ENCODE data around the gene IRF2BP1. TPM values are rescaled to one million over a fixed set of nuclear protein-coding genes. Genes with fewer than 3 reads are reported as not detected.
A peak's percentile ranks its signal among the peaks of the same experiment; 100 is the strongest.

IRF2BP1 gene
- total RNA-seq, 1 donor from 2014 or later, result 9.8 TPM

DNA sequence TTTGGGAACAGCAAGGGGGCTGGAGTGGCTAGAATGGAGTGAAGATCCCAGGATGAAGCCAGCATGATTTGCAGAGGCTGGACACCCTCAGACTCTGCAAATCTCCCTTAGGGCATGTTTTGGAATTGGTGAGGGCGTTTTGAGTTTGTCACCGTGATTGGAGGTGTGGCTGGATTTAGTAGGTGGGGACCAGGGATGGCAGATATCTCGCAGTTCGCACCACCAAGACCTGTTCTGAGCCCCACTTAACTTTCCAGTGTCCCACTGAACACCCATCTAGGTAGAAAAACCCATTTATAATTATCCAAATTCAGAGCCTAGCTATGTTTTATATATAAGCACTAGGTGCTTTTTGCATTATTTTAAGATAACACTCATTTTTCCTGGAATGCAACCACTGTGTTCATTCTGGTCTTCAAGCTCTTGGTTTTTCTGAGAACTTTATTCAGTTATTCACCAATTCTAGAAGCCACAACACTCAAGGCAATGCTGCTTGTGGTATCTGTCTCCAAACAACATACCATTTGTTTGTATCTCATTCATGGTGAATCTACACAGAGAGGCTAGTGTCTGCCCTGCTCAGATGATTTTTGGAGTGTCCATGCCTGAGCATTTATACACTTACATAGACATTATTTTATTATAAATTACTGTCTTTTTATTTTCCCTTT lies 31.6 kb upstream of the IRF2BP1 start:
- Mint-ChIP-seq H3K4me3 (no peak overlapping the region), H3K4me1 (peaks cover 14% of the 10 kb centered on the region), H3K9me3 (no peaks in the 10 kb centered on the region), H3K36me3 (no peaks in the 10 kb centered on the region), H3K27me3 (ENCODE audit: insufficient read depth, low read depth) (peaks cover 9% of the 10 kb centered on the region), H3K27ac (no peak overlapping the region)
- Histone ChIP-seq H4K20me1 (ENCODE audit: low read depth) (no peaks in the 10 kb centered on the region), H3K4me2 (no peak overlapping the region), H3K4me3 (no peak overlapping the region), H3K79me2 (ENCODE audit: low read depth) (no peaks in the 10 kb centered on the region), H3K27ac (no peak overlapping the region), H3K9ac (no peak overlapping the region), H2AFZ (replicated peaks) (no peak overlapping the region), H3K4me1 (no peaks in the 10 kb centered on the region), H3K27me3 (no peaks in the 10 kb centered on the region), H3K36me3 (no peaks in the 10 kb centered on the region), H3F3A (ENCODE audit: low read depth) (peaks cover 12% of the 10 kb centered on the region), H3K9me3 (ENCODE audit: low read depth) (no peaks in the 10 kb centered on the region)
- TF ChIP-seq EZH2phosphoT487 (IDR thresholded peaks at IDR 0.05), result no peak
- TF ChIP-seq, protein P1, sequence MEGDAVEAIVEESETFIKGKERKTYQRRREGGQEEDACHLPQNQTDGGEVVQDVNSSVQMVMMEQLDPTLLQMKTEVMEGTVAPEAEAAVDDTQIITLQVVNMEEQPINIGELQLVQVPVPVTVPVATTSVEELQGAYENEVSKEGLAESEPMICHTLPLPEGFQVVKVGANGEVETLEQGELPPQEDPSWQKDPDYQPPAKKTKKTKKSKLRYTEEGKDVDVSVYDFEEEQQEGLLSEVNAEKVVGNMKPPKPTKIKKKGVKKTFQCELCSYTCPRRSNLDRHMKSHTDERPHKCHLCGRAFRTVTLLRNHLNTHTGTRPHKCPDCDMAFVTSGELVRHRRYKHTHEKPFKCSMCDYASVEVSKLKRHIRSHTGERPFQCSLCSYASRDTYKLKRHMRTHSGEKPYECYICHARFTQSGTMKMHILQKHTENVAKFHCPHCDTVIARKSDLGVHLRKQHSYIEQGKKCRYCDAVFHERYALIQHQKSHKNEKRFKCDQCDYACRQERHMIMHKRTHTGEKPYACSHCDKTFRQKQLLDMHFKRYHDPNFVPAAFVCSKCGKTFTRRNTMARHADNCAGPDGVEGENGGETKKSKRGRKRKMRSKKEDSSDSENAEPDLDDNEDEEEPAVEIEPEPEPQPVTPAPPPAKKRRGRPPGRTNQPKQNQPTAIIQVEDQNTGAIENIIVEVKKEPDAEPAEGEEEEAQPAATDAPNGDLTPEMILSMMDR (IDR thresholded peaks at IDR 0.05), result no peak
- TF ChIP-seq EZH2 (IDR thresholded peaks at IDR 0.05), result no peak
- no peak for DNase-seq (ENCODE audit: low spot score)

DNA sequence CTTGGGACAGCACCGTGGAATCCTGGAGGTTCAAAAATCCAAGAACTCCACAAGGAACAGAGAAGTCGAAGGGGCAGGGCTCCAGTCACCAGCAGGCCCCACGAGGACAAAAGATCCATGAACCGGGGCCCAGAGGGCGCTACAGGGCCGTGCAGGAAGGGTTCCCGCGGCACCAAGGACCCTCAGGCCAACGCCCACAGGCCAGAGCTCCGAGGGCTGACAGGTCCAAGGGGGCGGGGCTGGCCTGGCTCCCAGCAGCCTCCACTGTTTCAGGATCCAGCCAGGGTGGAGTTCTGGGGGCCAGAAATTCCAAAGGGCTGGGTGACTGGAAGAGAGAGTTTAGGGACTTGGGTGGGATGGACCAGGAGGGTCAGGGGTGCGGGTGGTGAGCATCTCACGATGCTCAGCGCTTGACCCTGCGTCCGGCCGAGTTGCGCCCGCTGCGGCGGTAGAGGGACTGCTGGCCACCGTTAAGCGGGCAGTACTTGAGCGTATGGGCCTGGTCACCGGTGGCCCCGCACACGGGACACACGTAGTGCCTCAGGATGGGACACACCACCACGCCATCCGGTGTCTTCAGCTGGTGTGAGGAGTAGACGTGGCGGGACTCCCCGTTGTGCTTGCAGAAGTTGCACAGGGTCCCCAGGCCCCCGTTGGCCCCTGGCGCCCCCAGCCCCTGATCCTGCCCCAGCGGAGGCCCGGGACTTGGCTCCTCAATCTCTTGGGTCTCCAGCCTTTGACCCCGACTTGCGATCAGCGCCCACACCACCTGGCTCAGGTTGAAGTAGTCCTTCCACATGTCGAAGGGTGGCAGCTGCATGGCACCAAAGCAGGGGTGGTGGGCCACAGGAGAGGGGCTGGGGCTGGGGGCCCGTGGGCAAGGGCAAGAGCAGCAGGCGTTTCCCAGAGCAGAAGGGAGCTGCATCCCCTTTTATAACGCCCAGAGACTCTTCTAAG lies 28.2 kb upstream of the IRF2BP1 start, which contains the start of gene NANOS2:
Gene NANOS2 (minus strand): TSS at position 905 of the 957 bp plus-strand sequence. CDS start 85 bp downstream, at position 820.
- Mint-ChIP-seq H3K36me3 (no peaks in the 10 kb centered on the region), H3K27me3 (ENCODE audit: insufficient read depth, low read depth) (peaks cover 9% of the 10 kb centered on the region), H3K9me3 (no peaks in the 10 kb centered on the region), H3K27ac (no peak within 1 kb of the TSS), H3K4me1 (peaks cover 3% of the 10 kb centered on the region), H3K4me3 (peak within 1 kb of the TSS; percentile 30)
- Histone ChIP-seq H3K4me1 (no peaks in the 10 kb centered on the region), H3K4me2 (no peak within 1 kb of the TSS), H4K20me1 (ENCODE audit: low read depth) (no peaks in the 10 kb centered on the region), H3K79me2 (ENCODE audit: low read depth) (no peaks in the 10 kb centered on the region), H3F3A (ENCODE audit: low read depth) (no peaks in the 10 kb centered on the region), H3K4me3 (no peak within 1 kb of the TSS), H3K36me3 (no peaks in the 10 kb centered on the region), H3K9me3 (ENCODE audit: low read depth) (no peaks in the 10 kb centered on the region), H3K27me3 (no peaks in the 10 kb centered on the region), H3K9ac (no peak within 1 kb of the TSS), H3K27ac (no peak within 1 kb of the TSS), H2AFZ (replicated peaks) (peak within 1 kb of the TSS; percentile 73)
- DNase-seq (ENCODE audit: low spot score), result peak; percentile 84
- TF ChIP-seq EZH2phosphoT487 (IDR thresholded peaks at IDR 0.05) (no peak), EZH2 (IDR thresholded peaks at IDR 0.05) (no peak)
- TF ChIP-seq, protein P1 (IDR thresholded peaks at IDR 0.05), result peak; percentile 59

DNA sequence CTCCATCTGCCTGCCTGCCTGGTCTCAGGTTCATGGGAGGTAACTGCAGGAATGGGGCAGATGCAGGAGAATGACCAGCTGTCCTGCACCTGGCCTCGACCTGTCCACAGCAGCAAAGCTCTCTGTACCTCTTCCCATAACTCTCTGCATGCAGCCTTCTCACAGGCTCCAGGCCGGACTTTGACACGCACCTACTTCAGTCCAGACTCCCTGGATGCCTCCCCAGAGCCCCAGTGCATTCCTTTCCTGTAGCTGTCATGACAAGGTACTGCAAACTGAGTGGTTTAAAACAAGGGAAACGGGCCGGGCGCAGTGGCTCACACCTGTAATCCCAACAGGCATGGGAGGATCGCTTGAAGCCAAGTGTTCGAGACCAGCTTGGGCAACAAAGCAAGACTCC lies 25.4 kb upstream of the IRF2BP1 start:
- H3K4me2 ChIP-seq, result no peak overlapping the region
- no peaks in the 10 kb centered on the region for H3K9me3 ChIP-seq (ENCODE audit: low read depth)
- peaks cover 5% of the 10 kb centered on the region for H3K27me3 Mint-ChIP-seq (ENCODE audit: insufficient read depth, low read depth)
- H3K27me3 ChIP-seq, result no peaks in the 10 kb centered on the region
- H3K27ac Mint-ChIP-seq, result no peak overlapping the region
- TF ChIP-seq, protein P1 (IDR thresholded peaks at IDR 0.05), result no peak
- no peak for TF ChIP-seq EZH2phosphoT487 (IDR thresholded peaks at IDR 0.05)
- no peak for TF ChIP-seq EZH2 (IDR thresholded peaks at IDR 0.05)
- no peak overlapping the region for H3K27ac ChIP-seq
- DNase-seq (ENCODE audit: low spot score), result no peak
- no peak overlapping the region for H2AFZ ChIP-seq (replicated peaks)
- H3K4me3 ChIP-seq, result no peak overlapping the region
- no peaks in the 10 kb centered on the region for H3F3A ChIP-seq (ENCODE audit: low read depth)
- H3K4me1 ChIP-seq, result no peaks in the 10 kb centered on the region
- H3K4me1 Mint-ChIP-seq, result peaks cover 6% of the 10 kb centered on the region
- no peak overlapping the region for H3K4me3 Mint-ChIP-seq
- no peak overlapping the region for H3K9ac ChIP-seq
- H3K36me3 Mint-ChIP-seq, result no peaks in the 10 kb centered on the region
- H3K79me2 ChIP-seq (ENCODE audit: low read depth), result no peaks in the 10 kb centered on the region
- no peaks in the 10 kb centered on the region for H3K36me3 ChIP-seq
- H4K20me1 ChIP-seq (ENCODE audit: low read depth), result no peaks in the 10 kb centered on the region
- H3K9me3 Mint-ChIP-seq, result no peaks in the 10 kb centered on the region
